GM23338 (cell line): ENCODE results near the gene KCNMA1. TPM values are rescaled to one million over a fixed set of nuclear protein-coding genes. Genes with fewer than 3 reads are reported as not detected.

ENCODE experiments used
- ATAC-seq: fragments of 200-7000 bp; cut with Tn5 transposase; 3 replicates; pipeline ENCODE4 v1.9.1; 2020
- DNase-seq: peaks from one replicate; pipeline ENCODE4 v3.0.0-alpha.2; 2015; ENCODE audit warnings: low spot score
- H2AFZ ChIP-seq: fragments of 200-600 bp; sonication (generic); 2 replicates; pipeline ENCODE4 v1.8.0; 2016; ENCODE audit warnings: antibody characterized with exemption, mild to moderate bottlenecking, moderate library complexity
- H3F3A ChIP-seq: fragments of 200-600 bp; sonication (generic); replicated peaks from 2 replicates; pipeline ENCODE4 v1.8.0; 2017; ENCODE audit warnings: antibody characterized with exemption, mixed run types, low read depth
- H3K27ac ChIP-seq: fragments of 200-600 bp; sonication (generic); 2 replicates; pipeline ENCODE4 v1.6.1; 2016; ENCODE audit warnings: low read depth
- H3K27me3 ChIP-seq: fragments of 200-600 bp; sonication (generic); 2 replicates; pipeline ENCODE4 v1.8.0; 2016; ENCODE audit warnings: mild to moderate bottlenecking, mixed run types, moderate library complexity; ENCODE audit not compliant: insufficient read depth
- H3K36me3 ChIP-seq: fragments of 200-600 bp; sonication (generic); 2 replicates; pipeline ENCODE4 v1.8.0; 2016; ENCODE audit warnings: mild to moderate bottlenecking; ENCODE audit not compliant: insufficient read depth
- H3K4me1 ChIP-seq: fragments of 200-600 bp; sonication (generic); 2 replicates; pipeline ENCODE4 v1.8.0; 2016; ENCODE audit warnings: mild to moderate bottlenecking, moderate library complexity; ENCODE audit not compliant: insufficient read depth
- H3K4me2 ChIP-seq: fragments of 200-600 bp; sonication (generic); 2 replicates; pipeline ENCODE4 v1.7.1; 2017; ENCODE audit warnings: mixed run types
- H3K4me3 ChIP-seq: fragments of 200-600 bp; sonication (generic); 2 replicates; pipeline ENCODE4 v1.6.1; 2016; ENCODE audit warnings: mixed run types
- H3K79me2 ChIP-seq: fragments of 200-600 bp; sonication (generic); replicated peaks from 2 replicates; pipeline ENCODE4 v1.8.0; 2017; ENCODE audit warnings: mild to moderate bottlenecking; ENCODE audit not compliant: insufficient read depth
- H3K9me2 ChIP-seq: fragments of 200-600 bp; sonication (generic); 2 replicates; pipeline ENCODE4 v1.8.0; 2017; ENCODE audit not compliant: insufficient read depth
- H4K20me1 ChIP-seq: fragments of 200-600 bp; sonication (generic); replicated peaks from 2 replicates; pipeline ENCODE4 v1.8.0; 2017; ENCODE audit warnings: mild to moderate bottlenecking; ENCODE audit not compliant: insufficient read depth
- H3K27ac Mint-ChIP-seq: 2 replicates; pipeline ENCODE4 v1.8.0; 2020; ENCODE audit warnings: inconsistent platforms, mild to moderate bottlenecking, moderate library complexity, mixed read lengths
- H3K27me3 Mint-ChIP-seq: 3 replicates; pipeline ENCODE4 v1.8.0; 2022; ENCODE audit warnings: low read depth, mild to moderate bottlenecking, moderate library complexity, mixed read lengths, inconsistent platforms; ENCODE audit not compliant: insufficient read depth, poor library complexity
- H3K36me3 Mint-ChIP-seq: 3 replicates; pipeline ENCODE4 v1.8.0; 2021; ENCODE audit warnings: low read depth, mild to moderate bottlenecking, inconsistent platforms, moderate library complexity, mixed read lengths
- H3K4me1 Mint-ChIP-seq: 3 replicates; pipeline ENCODE4 v1.8.0; 2020; ENCODE audit warnings: mild to moderate bottlenecking, inconsistent platforms, mixed read lengths
- H3K4me3 Mint-ChIP-seq: 3 replicates; pipeline ENCODE4 v1.8.0; 2021; ENCODE audit warnings: moderate library complexity, mild to moderate bottlenecking, inconsistent platforms, mixed read lengths
- H3K9me3 Mint-ChIP-seq: 3 replicates; pipeline ENCODE4 v1.8.0; 2020; ENCODE audit warnings: moderate library complexity, mild to moderate bottlenecking, inconsistent platforms, mixed read lengths
- CTCF ChIP-seq, 2 experiments: fragments of 200-600 bp in 1 of 2; sonication (generic) in 1 of 2; conservative IDR thresholded peaks; 2 replicates each; pipeline versions ENCODE4 v1.5.1 to v1.6.1; 2016 to 2017; ENCODE audit warnings: antibody characterized with exemption in 2 of 2, low read depth in 2 of 2, mild to moderate bottlenecking in 2 of 2, moderate library complexity in 1 of 2
- ETS1 ChIP-seq: IDR thresholded peaks from 2 replicates; pipeline ENCODE4 v1.6.1; 2016; ENCODE audit warnings: antibody characterized with exemption
- EZH2 ChIP-seq: fragments of 200-600 bp; sonication (generic); IDR thresholded peaks from one replicate; pipeline ENCODE4 v1.8.0; 2017; ENCODE audit warnings: antibody characterized with exemption, mild to moderate bottlenecking, low read depth; ENCODE audit not compliant: unreplicated experiment
- JUNB ChIP-seq: IDR thresholded peaks from one replicate; pipeline ENCODE4 v1.6.1; 2016; ENCODE audit warnings: antibody characterized with exemption; ENCODE audit not compliant: unreplicated experiment
- NANOG ChIP-seq: IDR thresholded peaks from 2 replicates; pipeline ENCODE4 v1.6.1; 2016; ENCODE audit warnings: antibody characterized with exemption, borderline replicate concordance
- REST ChIP-seq: IDR thresholded peaks from one replicate; pipeline ENCODE4 v1.6.1; 2018; ENCODE audit warnings: antibody characterized with exemption; ENCODE audit not compliant: unreplicated experiment
- ZNF114 ChIP-seq: fragments of 250-450 bp; sonication (Bioruptor Pico); IDR thresholded peaks from 2 replicates; pipeline ENCODE4 v1.5.0; 2020; ENCODE audit warnings: mild to moderate bottlenecking, moderate library complexity
- ZNF331 ChIP-seq: fragments of 250-450 bp; sonication (Bioruptor Pico); IDR thresholded peaks from 2 replicates; pipeline ENCODE4 v1.5.0; 2020; ENCODE audit warnings: low read depth, mild to moderate bottlenecking, moderate library complexity
- polyA plus RNA-seq: library from polyadenylated mRNA; unstranded; fragments of >200 nt; fragmentation: Nextera tagmentation; extraction: Ambion mirVana; gene quantifications from 2 replicates; pipeline ENCODE4 v1.2.1, GENCODE V29; 2016
- total RNA-seq: library from RNA; depleted of rRNA; stranded (reverse); fragments of >200 nt; shearing (Covaris generic); gene quantifications from 2 replicates; pipeline ENCODE4 v1.2.3, GENCODE V29; 2014

Gene KCNMA1
- total and polyA plus RNA-seq, 2 experiments from 2014 or later: 8.2 to 9.0 TPM

DNA sequence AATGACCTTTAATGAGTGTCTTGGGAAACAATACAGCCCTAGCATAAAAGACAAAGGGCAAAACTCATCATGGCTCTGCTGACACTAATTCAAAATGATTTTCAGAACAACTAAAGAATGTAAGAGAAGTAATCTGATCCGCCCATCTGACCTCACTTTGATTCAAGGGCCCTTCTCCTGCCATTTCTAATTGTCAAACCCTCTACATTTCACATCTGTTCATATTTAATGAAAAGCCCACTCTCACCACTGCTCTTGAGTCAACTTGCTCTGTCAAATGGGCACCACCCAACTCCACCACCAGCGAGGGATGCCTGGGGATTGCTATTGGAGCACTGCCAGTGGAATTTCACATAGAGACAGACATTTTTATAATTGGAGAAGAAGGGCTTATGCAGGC lies 639.2 kb downstream of the KCNMA1 start:
- Mint-ChIP-seq H3K9me3 (no peaks in the 10 kb centered on the region), H3K27me3 (peaks cover 1% of the 10 kb centered on the region), H3K27ac (no peak overlapping the region), H3K4me3 (no peak overlapping the region), H3K4me1 (0 out of 3 replicates have a peak, but pooled peaks cover 4% of the 10 kb centered on the region), H3K36me3 (no peaks in the 10 kb centered on the region)
- no peak overlapping the region for H3K4me2 ChIP-seq
- no peak overlapping the region for H3K4me3 ChIP-seq
- no peak overlapping the region for H2AFZ ChIP-seq
- no peaks in the 10 kb centered on the region for H3K4me1 ChIP-seq
- no peaks in the 10 kb centered on the region for H3K79me2 ChIP-seq
- no peaks in the 10 kb centered on the region for H3K36me3 ChIP-seq
- DNase-seq: no peak
- ATAC-seq: no peak
- peaks cover 5% of the 10 kb centered on the region; the same call in 1 of the 2 replicates for H3K9me2 ChIP-seq
- no peaks in the 10 kb centered on the region for H3F3A ChIP-seq
- no peaks in the 10 kb centered on the region for H3K27me3 ChIP-seq
- no peak overlapping the region for H3K27ac ChIP-seq
- no peak for TF ChIP-seq ETS1
- no peak for TF ChIP-seq EZH2
- no peak for TF ChIP-seq CTCF (conservative IDR thresholded peaks at IDR 0.05; ENCODE audit: low read depth in 2 of 2)
- TF ChIP-seq ZNF331 (CRISPR knock-in tag): no peak
- no peaks in the 10 kb centered on the region for H4K20me1 ChIP-seq

DNA sequence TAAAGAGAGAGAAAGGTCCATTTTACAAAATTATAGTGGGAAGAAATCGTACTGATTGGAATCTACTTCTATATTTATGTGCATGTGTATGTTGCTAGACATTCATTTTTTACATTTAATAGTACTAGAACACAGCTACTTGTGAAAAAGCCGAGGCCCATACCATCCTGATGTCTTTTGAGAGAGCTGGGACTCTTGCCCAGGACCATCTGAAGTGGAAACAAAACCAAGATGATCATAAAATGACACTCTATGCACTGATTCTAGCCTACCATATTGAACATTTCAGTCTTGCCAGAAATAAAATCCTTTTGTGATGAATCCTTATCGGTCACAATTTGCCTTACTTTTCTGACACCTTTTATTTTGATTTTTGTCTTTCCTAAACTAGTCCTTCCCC lies 640.0 kb downstream of the KCNMA1 start:
- ATAC-seq: no peak

More for the DNA sequence above, 640.0 kb downstream of the KCNMA1 start:
- Histone ChIP-seq H3K4me1 (no peaks in the 10 kb centered on the region), H4K20me1 (no peaks in the 10 kb centered on the region), H2AFZ (no peak overlapping the region), H3K36me3 (no peaks in the 10 kb centered on the region), H3K9me2 (peaks cover 5% of the 10 kb centered on the region; the same call in 1 of the 2 replicates), H3K27ac (no peak overlapping the region), H3F3A (no peaks in the 10 kb centered on the region), H3K27me3 (no peaks in the 10 kb centered on the region), H3K79me2 (no peaks in the 10 kb centered on the region), H3K4me3 (no peak overlapping the region), H3K4me2 (no peak overlapping the region)
- no peak overlapping the region for H3K27ac Mint-ChIP-seq
- 0 out of 3 replicates have a peak, but pooled peaks cover 4% of the 10 kb centered on the region for H3K4me1 Mint-ChIP-seq
- no peak for TF ChIP-seq JUNB
- TF ChIP-seq ZNF114 (CRISPR knock-in tag): no peak
- TF ChIP-seq EZH2: no peak
- no peak for TF ChIP-seq NANOG
- TF ChIP-seq REST: no peak
- TF ChIP-seq CTCF (conservative IDR thresholded peaks at IDR 0.05; ENCODE audit: low read depth in 2 of 2): no peak
- no peak for DNase-seq
- no peaks in the 10 kb centered on the region for H3K36me3 Mint-ChIP-seq
- H3K4me3 Mint-ChIP-seq: no peak overlapping the region
- peaks cover 1% of the 10 kb centered on the region for H3K27me3 Mint-ChIP-seq
- no peaks in the 10 kb centered on the region for H3K9me3 Mint-ChIP-seq
